GM18505 (cell line): ENCODE results near the gene CDH16.

ENCODE experiments used
- ATAC-seq: cut with Tn5 transposase; IDR thresholded peaks from one replicate; pipeline ENCODE4 v1.9.1; 2021; ENCODE audit not compliant: unreplicated experiment
- POLR2A ChIP-seq: IDR thresholded peaks from 4 replicates; pipeline ENCODE4 v1.6.1; 2011; ENCODE audit warnings: borderline replicate concordance; ENCODE audit not compliant: insufficient read depth, insufficient read length; ENCODE audit errors: extremely low read depth

CDH16 gene

DNA sequence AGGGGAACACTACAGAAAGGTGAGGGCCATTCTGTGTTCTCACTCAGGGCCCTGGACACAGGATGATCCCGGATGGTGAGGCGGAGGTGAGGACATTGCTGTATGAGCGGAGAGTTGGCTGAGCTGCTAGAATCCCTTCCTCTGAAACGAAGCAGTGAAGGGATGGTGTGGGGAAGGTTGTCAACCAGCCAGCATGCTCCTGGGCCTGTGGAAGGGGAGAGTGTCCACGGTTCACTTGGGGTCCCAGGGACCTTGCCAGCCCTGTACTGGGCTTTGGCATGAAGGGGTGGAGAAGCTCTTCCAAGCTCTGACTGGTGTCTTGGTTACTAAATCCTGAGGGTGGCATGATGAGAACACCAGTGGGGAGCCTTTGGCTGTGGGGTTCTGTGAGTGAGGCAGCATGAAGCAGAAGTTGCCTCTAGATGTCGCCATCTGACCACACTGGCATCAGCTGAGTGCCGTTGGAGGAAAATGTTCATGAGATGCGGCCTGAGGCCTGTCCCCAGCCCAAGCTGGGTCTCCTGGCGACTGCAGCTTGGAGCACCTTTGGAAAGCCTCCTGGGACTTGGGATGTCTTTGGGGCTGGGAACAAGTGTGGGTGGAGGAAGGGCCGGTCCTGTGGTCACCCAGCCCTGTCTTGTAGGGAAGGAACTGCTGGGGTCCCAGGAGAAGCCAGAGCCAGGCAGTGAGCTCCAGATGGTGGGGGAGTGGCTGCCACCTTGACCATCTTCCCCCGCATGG, 23.6 kb downstream of the CDH16 start:
- no peak for TF ChIP-seq POLR2A
- ATAC-seq, result no peak

GRCh38 chr16:66894055-66894454, 24.6 kb downstream of the CDH16 start:
- no peak for TF ChIP-seq POLR2A
- no peak for ATAC-seq

- no peak for ATAC-seq
Observed at GRCh38 chr16:66891797-66892196, 26.9 kb downstream of the CDH16 start.

DNA sequence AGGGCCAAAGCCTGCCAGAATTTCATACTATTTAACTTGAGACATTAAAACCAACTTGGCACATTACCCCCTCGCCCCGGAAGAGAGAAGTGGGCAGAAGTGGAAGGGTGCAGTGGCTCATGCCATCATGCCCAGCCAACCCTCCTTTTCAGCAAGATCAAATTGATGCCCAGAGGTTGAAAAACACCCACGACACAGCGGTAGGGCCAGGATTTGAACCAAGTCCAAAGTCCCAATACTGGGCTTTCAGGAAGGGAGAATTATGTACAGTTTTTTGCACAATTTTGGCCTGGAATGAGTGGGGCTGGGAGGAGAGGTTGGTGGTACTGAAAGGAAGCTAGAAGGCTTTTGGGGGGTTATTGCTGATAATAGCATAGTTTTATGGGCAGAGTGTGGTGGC, 27.3 kb downstream of the CDH16 start:
- TF ChIP-seq POLR2A, result no peak
- ATAC-seq, result no peak

More at GRCh38 chr16:66891797-66892196, 26.9 kb downstream of the CDH16 start:
- no peak for TF ChIP-seq POLR2A

DNA sequence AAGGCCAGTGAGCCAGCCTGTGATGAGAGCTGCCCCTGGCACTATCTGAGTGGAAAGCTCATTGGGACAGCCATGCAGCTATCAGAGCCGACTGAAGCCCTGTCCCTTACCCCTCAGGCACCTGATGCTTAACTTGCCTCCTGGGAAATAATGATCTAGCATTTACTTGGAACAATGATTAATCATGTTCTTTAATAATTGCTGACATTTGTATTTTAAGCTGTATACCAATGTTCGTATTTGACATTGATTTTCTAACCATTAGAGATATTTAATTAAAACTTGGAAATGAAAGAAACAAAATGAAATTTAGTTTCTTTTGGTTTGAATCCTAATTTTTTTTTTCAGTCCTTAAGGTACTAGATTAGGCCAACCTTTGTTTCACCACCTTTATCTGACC, 27.9 kb downstream of the CDH16 start:
- no peak for ATAC-seq
- no peak for TF ChIP-seq POLR2A

DNA sequence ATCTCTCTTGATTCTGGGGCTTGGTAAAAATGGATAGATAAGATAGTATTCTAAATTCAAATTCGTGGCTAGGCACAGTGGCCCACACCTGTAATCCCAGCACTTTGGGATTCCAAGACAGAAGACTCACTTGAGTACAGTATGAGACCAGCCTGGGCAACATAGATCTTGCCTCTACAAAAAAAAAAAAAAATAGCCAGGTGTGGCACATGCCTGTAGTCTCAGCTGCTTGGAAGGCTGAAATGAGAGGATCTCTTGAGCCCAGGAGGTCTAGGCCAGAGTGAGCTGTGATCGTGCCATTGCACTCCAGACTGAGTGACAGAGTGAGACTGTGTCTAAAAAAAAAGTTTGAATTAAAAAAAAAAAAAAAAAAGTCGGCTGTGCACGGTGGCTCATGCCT, 29.1 kb downstream of the CDH16 start:
- TF ChIP-seq POLR2A, result no peak
- no peak for ATAC-seq

GRCh38 chr16:66888647-66889615, 29.8 kb downstream of the CDH16 start:
- TF ChIP-seq POLR2A, result no peak

DNA sequence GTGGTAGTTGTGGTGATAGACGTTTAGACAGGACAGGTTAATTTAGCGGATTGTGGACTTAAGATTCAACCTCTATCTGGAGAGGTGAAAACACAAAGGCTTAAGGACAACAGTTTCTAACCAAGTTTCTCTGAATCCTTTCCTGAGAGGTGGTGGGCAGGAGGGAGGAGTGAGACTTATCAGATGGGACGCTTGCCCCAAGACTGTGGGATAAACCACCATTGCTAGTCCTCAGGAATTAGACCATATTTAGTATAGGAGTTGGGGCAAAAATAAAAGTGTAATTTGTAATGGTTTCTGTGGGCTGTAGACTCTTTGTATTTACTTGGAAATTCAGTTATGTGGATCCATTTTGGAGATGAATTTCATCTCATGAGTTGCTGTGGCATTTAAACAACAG, 31.8 kb downstream of the CDH16 start:
- TF ChIP-seq POLR2A, result no peak
- ATAC-seq, result no peak

More at GRCh38 chr16:66888647-66889615, 29.8 kb downstream of the CDH16 start:
- ATAC-seq, result no peak

DNA sequence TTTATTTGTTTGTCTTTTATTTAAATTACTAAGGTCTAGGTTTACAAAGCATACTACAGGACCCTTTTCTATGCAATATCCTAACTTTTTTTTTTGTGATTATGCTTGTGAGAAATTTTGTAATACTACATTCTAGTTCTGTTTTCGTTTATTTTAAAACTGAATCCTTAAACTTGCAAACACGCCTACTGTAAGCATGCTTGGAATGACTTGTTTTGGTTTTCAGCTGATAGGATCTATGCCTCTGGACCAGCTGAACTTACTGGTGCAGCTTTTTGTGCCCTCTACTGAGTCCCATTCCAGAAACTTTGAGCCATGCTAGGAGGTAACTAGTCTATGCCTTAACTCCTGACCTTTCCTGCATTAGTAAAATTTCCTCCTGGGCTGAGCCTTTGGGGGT, 32.4 kb downstream of the CDH16 start:
- no peak for ATAC-seq
- no peak for TF ChIP-seq POLR2A

DNA sequence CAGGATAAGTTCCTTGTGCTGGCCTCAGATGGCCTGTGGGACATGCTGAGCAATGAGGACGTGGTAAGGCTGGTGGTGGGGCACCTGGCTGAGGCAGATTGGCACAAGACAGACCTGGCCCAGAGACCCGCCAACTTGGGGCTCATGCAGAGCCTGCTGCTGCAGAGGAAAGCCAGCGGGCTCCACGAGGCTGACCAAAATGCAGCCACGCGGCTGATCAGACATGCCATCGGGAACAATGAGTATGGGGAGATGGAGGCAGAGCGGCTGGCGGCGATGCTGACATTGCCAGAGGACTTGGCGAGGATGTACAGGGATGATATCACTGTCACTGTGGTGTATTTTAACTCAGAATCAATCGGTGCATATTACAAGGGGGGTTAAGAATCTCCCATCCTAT, 33.2 kb downstream of the CDH16 start:
- no peak for TF ChIP-seq POLR2A
- no peak for ATAC-seq

- no peak for ATAC-seq
- TF ChIP-seq POLR2A, result no peak
Observed at GRCh38 chr16:66882702-66883101, 36.0 kb downstream of the CDH16 start.

- no peak for ATAC-seq
- TF ChIP-seq POLR2A, result no peak
Observed at GRCh38 chr16:66881964-66882508, 36.6 kb downstream of the CDH16 start.

- TF ChIP-seq POLR2A, result no peak
- no peak for ATAC-seq
Observed at GRCh38 chr16:66881560-66881959, 37.1 kb downstream of the CDH16 start.
